Liver (tissue), 9 donors: ENCODE results near the gene KAT6B. TPM values are rescaled to one million over a fixed set of nuclear protein-coding genes. Genes with fewer than 3 reads are reported as not detected.
"Not testable (repeated sequence)": the region's sequence is repeated elsewhere in the genome, so short reads cannot be mapped to it uniquely, and the experiment has no call there.

Experiments
- DNase-seq: peaks from one replicate; pipeline ENCODE4 v3.0.0-alpha.2; 2017; ENCODE audit warnings: low spot score
- H3K27ac ChIP-seq, 2 donors: one replicate each; pipeline ENCODE4 v1.7.0; 2013; ENCODE audit warnings: inconsistent platforms in 2 of 2, low read length in 2 of 2, control low read depth in 1 of 2, low read depth in 1 of 2, mild to moderate bottlenecking in 1 of 2
- H3K27me3 ChIP-seq, 4 donors: one replicate each; pipeline versions ENCODE4 v1.6.1 to v1.7.0; 2013; ENCODE audit warnings: low read length in 3 of 4, inconsistent platforms in 1 of 4, mild to moderate bottlenecking in 1 of 4, moderate library complexity in 1 of 4; ENCODE audit not compliant: control insufficient read depth in 4 of 4, insufficient read depth in 4 of 4
- H3K36me3 ChIP-seq, 4 donors: one replicate each; pipeline versions ENCODE4 v1.6.1 to v1.7.0; 2013; ENCODE audit warnings: low read length in 3 of 4, mild to moderate bottlenecking in 3 of 4, low read depth in 1 of 4, moderate library complexity in 1 of 4; ENCODE audit not compliant: control insufficient read depth in 4 of 4, insufficient read depth in 3 of 4
- H3K4me1 ChIP-seq, 4 donors: one replicate each; pipeline versions ENCODE4 v1.6.1 to v1.7.0; 2013; ENCODE audit warnings: low read length in 3 of 4, mild to moderate bottlenecking in 3 of 4, moderate library complexity in 1 of 4; ENCODE audit not compliant: control insufficient read depth in 4 of 4, insufficient read depth in 4 of 4
- H3K4me3 ChIP-seq, 3 donors: one replicate each; pipeline versions ENCODE4 v1.6.1 to v1.7.0; 2013; ENCODE audit warnings: low read length in 3 of 3, control low read depth in 1 of 3, low read depth in 1 of 3, mild to moderate bottlenecking in 1 of 3
- H3K9ac ChIP-seq, 2 donors: one replicate each; pipeline ENCODE4 v1.7.0; 2013; ENCODE audit warnings: low read length in 2 of 2, mild to moderate bottlenecking in 2 of 2, moderate library complexity in 2 of 2, control low read depth in 1 of 2, low read depth in 1 of 2
- H3K9me3 ChIP-seq, 4 donors: one replicate each; pipeline versions ENCODE4 v1.6.1 to v1.7.0; 2013; ENCODE audit warnings: low read length in 3 of 4; ENCODE audit not compliant: control insufficient read depth in 4 of 4
- ATF3 ChIP-seq: IDR thresholded peaks from 2 replicates; pipeline ENCODE4 v1.6.1; 2016; ENCODE audit warnings: antibody characterized with exemption
- CTCF ChIP-seq: fragments of 150-350 bp; IDR thresholded peaks from 2 replicates; pipeline ENCODE4 v1.5.1; 2017; ENCODE audit warnings: improper control_type of control experiment, low read depth, low read length; ENCODE audit not compliant: missing input control
- EGR1 ChIP-seq, 2 donors: IDR thresholded peaks; 2 replicates each; pipeline ENCODE4 v1.6.1; 2016 to 2018; ENCODE audit warnings: antibody characterized with exemption in 2 of 2, low read depth in 2 of 2
- FOXA1 ChIP-seq: IDR thresholded peaks from 2 replicates; pipeline ENCODE4 v1.6.1; 2016; ENCODE audit warnings: antibody characterized with exemption
- FOXA2 ChIP-seq: IDR thresholded peaks from 2 replicates; pipeline ENCODE4 v1.6.1; 2016; ENCODE audit warnings: antibody characterized with exemption
- GABPA ChIP-seq, 2 donors: IDR thresholded peaks in 1 of 2; conservative IDR thresholded peaks in 1 of 2; 2 replicates each; pipeline ENCODE4 v1.6.1; 2016; ENCODE audit warnings: antibody characterized with exemption in 2 of 2, mild to moderate bottlenecking in 1 of 2, moderate library complexity in 1 of 2
- HNF4A ChIP-seq, 2 donors: conservative IDR thresholded peaks; 2 replicates each; pipeline ENCODE4 v1.6.1; 2016; ENCODE audit warnings: antibody characterized with exemption in 2 of 2, mild to moderate bottlenecking in 2 of 2
- JUND ChIP-seq, 2 donors: IDR thresholded peaks; 2 replicates each; pipeline ENCODE4 v1.6.1; 2016; ENCODE audit warnings: antibody characterized with exemption in 2 of 2
- NR2F2 ChIP-seq: IDR thresholded peaks from 2 replicates; pipeline ENCODE4 v1.6.1; 2016; ENCODE audit warnings: antibody characterized with exemption
- RAD21 ChIP-seq, 2 donors: IDR thresholded peaks; 2 replicates each; pipeline ENCODE4 v1.6.1; 2016; ENCODE audit warnings: antibody characterized with exemption in 2 of 2, mild to moderate bottlenecking in 2 of 2
- REST ChIP-seq: IDR thresholded peaks from 2 replicates; pipeline ENCODE4 v1.6.1; 2016; ENCODE audit warnings: antibody characterized with exemption, mild to moderate bottlenecking
- RXRA ChIP-seq, 2 donors: IDR thresholded peaks; 2 replicates each; pipeline ENCODE4 v1.6.1; 2017 to 2018; ENCODE audit warnings: antibody characterized with exemption in 2 of 2, mild to moderate bottlenecking in 1 of 2
- TAF1 ChIP-seq: conservative IDR thresholded peaks from 2 replicates; pipeline ENCODE4 v1.6.1; 2016; ENCODE audit warnings: antibody characterized with exemption, mild to moderate bottlenecking
- YY1 ChIP-seq: IDR thresholded peaks from 2 replicates; pipeline ENCODE4 v1.6.1; 2016; ENCODE audit warnings: antibody characterized with exemption, mild to moderate bottlenecking
- ZBTB33 ChIP-seq: IDR thresholded peaks from 2 replicates; pipeline ENCODE4 v1.6.1; 2016; ENCODE audit warnings: antibody characterized with exemption
- WGBS: extraction: QIAGEN DNeasy Blood & Tissue Kit; methylation state at CpG from one replicate; pipeline ENCODE4 v1.1.7; 2013; 5-methylcytosine and 5-hydroxymethylcytosine counted together
- polyA plus RNA-seq, 2 donors: library from polyadenylated mRNA; stranded (reverse) in 1 of 2; unstranded in 1 of 2; fragments of 200-250 nt in 1 of 2; fragments of >200 nt in 1 of 2; fragmentation: Nextera tagmentation in 1 of 2; extraction: Ambion mirVana in 1 of 2; gene quantifications; one replicate each; pipeline versions ENCODE4 v1.2.1 to v1.2.3, GENCODE V29; 2013 to 2015
- total RNA-seq, 2 donors: library from RNA; depleted of rRNA; stranded (reverse); fragments of >200 nt; gene quantifications; one replicate each; pipeline ENCODE4 v1.2.3, GENCODE V29; 2014
- donor health status: healthy.
- donor health status: healthy.
- donor health status: healthy.
- donor health status: healthy.
- donor health status: healthy.

KAT6B gene
- total and polyA plus RNA-seq, 4 donors, result 2.0 to 21.2 (median 8.8) TPM

- DNase-seq, result no peak
- Histone ChIP-seq H3K36me3 (no peaks in the 10 kb centered on the region), H3K9me3 (no peaks in the 10 kb centered on the region), H3K27ac (no peak overlapping the region), H3K4me3 (no peak overlapping the region), H3K27me3 (no peaks in the 10 kb centered on the region), H3K4me1 (no peaks in the 10 kb centered on the region), H3K9ac (no peak overlapping the region)
- TF ChIP-seq TAF1, result no peak
- TF ChIP-seq EGR1 (IDR thresholded peaks at IDR 0.05; ENCODE audit: low read depth in 2 of 2), result no peak
- no peak for TF ChIP-seq RAD21 (IDR thresholded peaks at IDR 0.05)
- no peak for TF ChIP-seq NR2F2
- TF ChIP-seq CTCF, result no peak
- no peak for TF ChIP-seq ATF3
- TF ChIP-seq REST, result no peak
- TF ChIP-seq GABPA (IDR thresholded peaks at IDR 0.05 in 1 of 2, conservative IDR thresholded peaks at IDR 0.05 in 1 of 2), result no peak
- TF ChIP-seq YY1, result no peak
- TF ChIP-seq FOXA1, result no peak
- TF ChIP-seq FOXA2, result no peak
- no peak for TF ChIP-seq ZBTB33
- TF ChIP-seq JUND (IDR thresholded peaks at IDR 0.05), result no peak
- TF ChIP-seq HNF4A (conservative IDR thresholded peaks at IDR 0.05), result no peak
- WGBS, result 81% methylated on average over 4 of the region's 4 CpGs
These were observed 40.3 kb upstream of the KAT6B start for GRCh38 chr10:74786126-74786525.

- no peak overlapping the region for H3K4me3 ChIP-seq
- H3K4me1 ChIP-seq, result no peaks in the 10 kb centered on the region
- 83% methylated on average over 5 of the region's 5 CpGs for WGBS
- no peak overlapping the region for H3K27ac ChIP-seq
- DNase-seq, result no peak
- H3K27me3 ChIP-seq, result no peaks in the 10 kb centered on the region
- H3K36me3 ChIP-seq, result no peaks in the 10 kb centered on the region
- no peak overlapping the region for H3K9ac ChIP-seq
- H3K9me3 ChIP-seq, result no peaks in the 10 kb centered on the region
- no peak for TF ChIP-seq JUND (IDR thresholded peaks at IDR 0.05)
- no peak for TF ChIP-seq FOXA1
- TF ChIP-seq HNF4A (conservative IDR thresholded peaks at IDR 0.05), result no peak
- TF ChIP-seq FOXA2, result no peak
- no peak for TF ChIP-seq RXRA (IDR thresholded peaks at IDR 0.05)
- no peak for TF ChIP-seq ZBTB33
- no peak for TF ChIP-seq CTCF
- no peak for TF ChIP-seq ATF3
These were observed 38.9 kb upstream of the KAT6B start for GRCh38 chr10:74787457-74787856.

- H3K27me3 ChIP-seq, H3K9me3 ChIP-seq, H3K9ac ChIP-seq, H3K4me3 ChIP-seq, H3K27ac ChIP-seq, DNase-seq, H3K4me1 ChIP-seq, H3K36me3 ChIP-seq: not testable (repeated sequence)
- 96% methylated on average over 5 of the region's 5 CpGs for WGBS
These were observed 34.4 kb upstream of the KAT6B start for GRCh38 chr10:74791979-74792378.
